NCI-H1105 treated with DMSO at 0.1 percent for 48 hours (cell line): Measurements from ENCODE around the gene TGFBRAP1.

ENCODE experiments used
- DNase-seq: peaks from one replicate; lab custom pipeline; 2025; lab: John Stamatoyannopoulos, UW

TGFBRAP1 gene

DNA sequence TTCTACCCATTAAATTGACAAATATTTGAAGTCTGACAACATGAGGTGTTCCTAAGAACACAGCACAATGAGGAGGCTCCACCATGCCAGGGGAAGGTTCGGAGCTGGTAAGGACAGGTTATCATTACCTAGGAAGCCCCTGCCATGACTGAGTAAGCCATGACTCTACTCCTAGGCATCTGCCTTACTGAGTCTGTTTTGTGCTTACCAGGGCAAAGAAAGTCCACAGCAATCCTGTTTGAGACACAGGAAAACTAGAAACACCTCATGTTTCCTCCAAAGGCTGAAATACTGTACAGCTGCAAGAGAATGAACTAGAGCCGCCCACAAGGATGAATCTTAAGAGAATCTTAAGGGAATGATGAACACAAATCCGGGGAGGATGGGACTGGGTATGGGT lies 11.6 kb downstream of the TGFBRAP1 start:
- DNase-seq = no peak

DNA sequence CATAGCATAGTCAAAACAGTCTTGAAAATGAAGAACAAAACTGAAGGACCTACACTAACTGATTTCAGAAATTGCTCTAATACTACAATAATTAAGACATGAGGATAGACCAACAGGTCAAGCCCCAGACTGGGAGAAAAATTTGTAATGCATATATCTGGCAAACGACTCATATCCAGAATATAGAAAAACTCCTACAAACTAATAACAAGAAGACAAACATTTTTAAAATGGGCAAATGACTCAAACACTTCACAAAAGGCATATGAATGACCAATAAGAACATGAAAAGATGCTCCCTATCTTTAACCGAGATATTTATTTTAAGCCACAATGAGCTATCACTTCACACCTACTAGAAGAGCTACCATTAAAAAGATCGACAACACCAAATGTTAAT lies 14.2 kb downstream of the TGFBRAP1 start:
- DNase-seq = no peak

DNA sequence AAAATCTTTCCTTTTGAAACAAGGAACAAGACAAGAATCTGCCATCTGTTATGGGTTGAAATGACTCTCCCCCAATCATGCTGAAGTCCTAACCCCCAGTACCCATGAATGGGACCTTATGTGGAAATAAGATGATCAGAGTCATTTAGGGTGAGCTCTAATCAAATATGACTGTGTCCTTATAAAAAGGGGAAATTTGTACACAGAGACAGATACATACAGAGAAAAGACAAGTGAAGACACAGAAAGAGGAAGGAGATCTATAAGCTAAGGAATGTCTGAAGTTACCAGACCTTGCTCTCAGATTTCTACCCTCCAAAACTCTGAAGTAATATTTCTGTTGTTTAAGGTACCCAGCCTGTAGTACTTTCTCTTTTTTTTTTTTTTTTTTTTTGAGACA lies 15.7 kb downstream of the TGFBRAP1 start:
- DNase-seq = no peak

DNA sequence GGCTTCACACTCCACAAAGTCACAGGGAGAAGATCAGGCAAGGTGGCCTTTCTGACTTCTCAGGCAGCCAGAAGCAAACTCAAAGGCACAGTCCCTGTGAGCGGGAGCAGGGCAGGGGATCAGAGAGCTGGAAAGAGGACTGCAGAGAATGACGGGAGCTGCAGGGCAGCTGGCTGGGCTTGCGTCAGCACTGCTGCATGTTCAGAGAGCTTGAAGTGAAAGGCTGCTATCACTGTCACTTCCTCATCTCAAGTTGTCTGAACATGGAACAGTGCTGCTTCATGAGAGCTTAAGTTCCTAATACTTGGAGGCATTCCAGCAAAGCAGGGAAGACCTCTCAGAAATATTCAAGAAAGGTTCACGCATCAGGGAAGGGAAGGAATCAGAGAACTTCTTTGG lies 20.4 kb downstream of the TGFBRAP1 start:
- no peak for DNase-seq

DNA sequence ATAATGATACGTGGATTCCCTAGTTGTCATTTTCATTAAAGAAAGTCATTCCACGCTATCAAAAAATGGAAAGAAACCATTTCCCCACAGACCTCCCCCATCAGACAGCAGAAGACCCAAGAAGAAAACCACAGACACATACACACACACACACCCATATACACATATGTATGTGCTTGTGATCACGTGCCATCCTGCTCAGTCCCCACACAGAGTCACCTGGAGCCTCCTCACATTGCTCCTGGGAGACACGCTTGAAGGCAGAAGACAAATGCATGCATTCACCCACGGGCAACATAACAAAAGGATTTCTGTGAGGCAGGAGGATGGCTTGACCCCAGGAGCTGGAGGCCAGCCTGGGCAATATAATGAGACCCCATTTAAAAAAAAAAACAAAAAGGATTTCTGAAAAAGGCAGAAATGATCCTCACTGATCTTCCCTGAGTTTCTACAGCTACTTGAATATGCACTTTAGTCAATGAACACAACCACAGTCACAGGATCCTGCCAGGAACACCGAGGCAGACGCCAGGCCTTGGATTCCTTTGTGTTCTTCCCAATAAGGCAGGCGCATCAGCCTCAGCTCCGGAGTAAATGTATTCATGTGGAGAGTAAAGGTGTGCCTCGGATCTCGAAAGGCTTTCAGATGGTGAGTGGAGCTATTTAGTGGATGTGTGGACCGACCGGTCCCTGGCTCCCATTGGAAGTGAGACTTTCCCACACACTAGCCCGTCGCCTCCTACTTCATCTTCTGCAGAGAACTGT lies 21.0 kb downstream of the TGFBRAP1 start:
- DNase-seq = no peak

DNA sequence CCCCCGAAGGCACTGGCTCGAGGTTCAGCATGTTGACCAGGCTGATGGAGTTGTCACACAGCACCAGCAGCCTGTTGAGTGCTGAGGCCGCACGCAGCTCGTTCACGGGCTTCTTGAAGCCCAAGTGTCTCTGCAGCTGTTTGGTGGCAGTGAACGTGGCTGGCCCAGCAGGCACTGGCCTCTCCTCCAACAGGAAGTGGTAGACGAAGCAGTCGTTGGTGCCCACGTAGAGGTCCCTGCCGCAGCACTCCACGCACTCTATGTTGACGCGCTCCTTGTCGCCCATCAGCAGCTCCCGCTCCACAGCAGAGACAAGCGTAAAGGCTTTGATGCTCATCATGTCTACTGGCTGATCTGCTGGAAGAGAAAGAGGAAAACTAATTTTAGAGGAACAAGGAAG lies 21.6 kb downstream of the TGFBRAP1 start:
- DNase-seq = no peak

DNA sequence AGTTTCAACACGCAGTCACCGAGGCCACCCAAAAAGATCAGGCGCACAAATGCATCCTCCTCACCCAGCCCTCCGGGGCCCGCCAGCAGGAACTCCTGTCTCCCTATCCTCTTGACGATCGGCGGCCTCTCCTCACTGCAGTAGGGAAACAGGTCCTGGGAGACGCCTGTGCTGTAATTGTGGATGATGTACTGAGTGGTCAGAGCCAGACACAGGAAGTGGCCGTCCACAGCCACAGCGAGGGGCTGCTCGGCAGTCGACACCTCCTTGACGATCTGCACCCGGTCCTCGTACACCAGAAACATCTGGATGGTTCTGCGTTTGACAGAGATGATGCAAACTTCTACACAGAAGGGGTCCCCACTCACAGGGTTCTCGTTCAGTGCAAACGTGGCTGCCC lies 22.0 kb downstream of the TGFBRAP1 start:
- DNase-seq = no peak

DNA sequence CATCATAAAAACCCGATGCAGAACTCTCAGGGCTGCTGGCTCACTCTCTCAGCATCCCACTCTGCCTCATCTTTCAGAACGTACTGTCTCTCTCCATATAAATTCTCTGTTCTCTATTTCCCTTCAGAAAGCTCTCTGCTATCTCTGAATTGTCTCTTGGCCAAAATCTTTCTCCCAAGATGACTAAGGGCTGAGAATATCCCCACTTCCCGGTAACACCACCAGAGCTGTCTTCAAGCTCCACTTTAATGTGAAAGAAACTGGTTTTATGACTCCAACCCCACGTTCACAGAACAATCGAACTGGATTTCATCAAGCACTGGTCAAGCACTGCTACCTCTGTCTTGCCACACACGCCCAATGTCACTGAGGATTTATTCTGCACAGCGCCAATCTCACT lies 22.4 kb downstream of the TGFBRAP1 start:
- DNase-seq = no peak

DNA sequence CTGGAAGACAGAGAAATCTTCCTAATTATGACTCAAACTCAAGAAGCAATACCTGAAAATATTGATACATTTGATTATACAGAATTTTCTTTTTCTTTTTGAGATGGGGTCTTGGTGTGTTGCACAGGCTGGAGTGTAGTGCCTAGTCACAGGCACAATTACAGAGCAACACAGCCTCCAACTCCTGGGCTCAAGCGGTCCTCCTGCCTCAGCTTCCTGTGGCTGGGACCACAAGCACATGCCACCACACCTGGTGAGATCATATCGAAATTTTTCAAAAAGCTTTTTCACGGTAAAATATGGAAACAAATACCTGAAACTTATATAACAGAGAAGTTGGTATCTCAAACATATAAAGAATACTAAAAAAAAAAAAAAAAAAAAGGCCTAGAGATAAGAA lies 27.9 kb downstream of the TGFBRAP1 start:
- DNase-seq = no peak

DNA sequence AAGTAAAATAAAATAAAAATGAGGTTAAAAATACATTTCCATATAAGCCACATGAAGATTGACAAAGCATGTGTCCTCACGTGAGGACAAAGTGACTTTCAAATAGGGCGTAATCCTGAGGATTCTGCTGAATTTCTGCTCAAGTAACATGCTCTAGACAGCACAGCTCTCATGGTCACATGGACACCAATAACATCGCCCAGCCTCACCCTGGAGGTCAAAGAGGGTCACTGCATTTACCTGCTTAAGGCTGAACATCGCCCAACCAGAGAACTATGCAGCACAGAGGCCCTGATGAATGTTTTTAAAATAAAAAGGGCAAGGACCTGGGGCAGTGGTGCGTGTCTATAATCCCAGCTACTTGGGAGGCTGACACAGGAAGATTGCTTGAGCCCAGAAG lies 30.2 kb downstream of the TGFBRAP1 start:
- no peak for DNase-seq

DNA sequence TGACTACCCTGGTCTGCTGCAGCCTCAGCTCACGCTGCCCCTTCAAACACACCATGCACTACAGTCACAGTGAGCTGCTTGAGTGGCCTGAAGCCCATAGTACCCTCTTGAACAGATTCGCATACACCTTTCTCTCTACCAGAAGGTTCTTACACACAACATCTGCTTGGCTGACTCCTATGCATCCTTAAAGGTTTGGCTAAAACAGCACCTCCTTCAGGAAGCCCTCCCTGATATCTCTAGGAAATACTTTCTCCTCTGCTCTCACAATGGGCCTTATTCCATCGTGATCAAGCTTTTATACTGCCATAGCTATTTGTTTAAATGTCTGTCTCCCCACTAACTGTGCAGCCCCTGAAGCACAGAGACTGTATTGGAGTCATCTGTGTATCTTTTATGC lies 31.5 kb downstream of the TGFBRAP1 start:
- no peak for DNase-seq

DNA sequence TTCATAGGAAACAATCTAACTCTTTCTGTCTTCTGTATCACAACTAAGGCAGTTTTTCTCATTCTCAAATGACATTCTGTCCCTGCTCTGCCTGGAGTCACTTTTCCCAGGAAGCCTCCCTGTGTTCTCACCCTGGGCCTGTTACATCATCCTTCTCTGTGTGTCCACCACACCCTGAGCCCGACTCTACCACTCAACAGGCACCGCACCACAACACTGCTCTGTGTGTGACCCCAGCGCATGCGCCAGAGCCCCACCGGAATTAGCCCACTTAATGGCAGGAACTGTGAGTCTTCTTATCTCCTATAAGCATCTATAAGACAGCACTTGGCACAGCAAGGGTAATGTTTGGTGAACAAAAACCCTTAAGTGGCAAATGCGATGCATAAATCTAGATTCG lies 32.3 kb downstream of the TGFBRAP1 start:
- no peak for DNase-seq

DNA sequence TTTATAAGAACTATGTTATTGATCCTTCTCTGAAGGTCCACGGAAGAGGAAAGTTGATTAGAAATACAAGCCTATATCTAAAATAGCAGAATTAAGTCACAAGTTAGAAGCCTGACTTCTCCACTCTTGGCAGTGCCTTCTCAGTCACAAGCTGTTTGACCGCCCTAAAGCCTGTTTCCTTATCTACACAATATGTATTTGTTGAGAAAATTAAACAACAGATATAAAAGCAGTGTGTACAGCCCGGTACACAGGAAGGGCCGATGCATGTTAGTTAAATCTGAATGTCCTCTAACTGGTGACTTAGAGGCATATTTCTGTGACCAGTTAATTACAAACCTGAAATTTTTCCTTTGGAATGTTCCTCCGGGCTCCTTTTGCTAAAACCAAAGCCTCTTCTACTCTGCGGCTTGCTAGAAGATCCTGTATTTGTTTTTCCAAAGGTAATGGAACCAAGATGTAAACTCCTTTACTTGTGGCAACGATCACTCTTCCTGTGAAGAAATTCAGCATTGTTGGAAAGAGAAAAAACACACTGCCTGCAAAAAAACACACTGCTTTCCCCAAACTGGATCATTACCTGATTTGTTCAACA lies 33.4 kb downstream of the TGFBRAP1 start:
- DNase-seq = no peak

DNA sequence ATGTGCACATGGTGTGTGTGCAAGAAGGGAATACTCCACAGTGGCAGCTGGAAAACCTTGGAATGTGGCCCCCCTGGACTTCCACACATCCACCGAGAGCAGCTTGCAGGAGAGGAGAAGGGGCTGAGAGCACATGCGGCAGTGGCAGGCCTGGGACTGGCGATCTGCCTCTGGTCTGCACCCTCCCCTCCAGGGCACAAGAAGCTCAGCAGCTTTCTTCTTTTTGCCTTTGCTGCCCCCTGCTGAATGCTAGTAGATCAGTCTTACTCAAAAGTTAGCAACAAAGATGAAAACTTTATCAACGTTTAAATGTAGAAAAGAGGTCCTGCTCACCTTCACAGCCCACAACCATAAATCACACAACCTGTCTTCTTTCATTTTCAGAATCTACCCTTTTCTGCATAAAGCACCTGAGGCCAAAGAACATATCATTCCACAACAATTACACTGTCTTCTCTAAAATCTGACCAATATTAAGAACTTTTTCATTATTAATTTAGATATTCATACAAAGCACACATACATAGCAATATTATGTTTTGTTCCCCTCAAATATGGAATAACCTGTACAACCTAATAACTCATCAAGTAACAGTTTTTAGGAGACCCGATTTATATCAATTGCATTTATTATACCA lies 34.6 kb downstream of the TGFBRAP1 start:
- peak; percentile 27 for DNase-seq

DNA sequence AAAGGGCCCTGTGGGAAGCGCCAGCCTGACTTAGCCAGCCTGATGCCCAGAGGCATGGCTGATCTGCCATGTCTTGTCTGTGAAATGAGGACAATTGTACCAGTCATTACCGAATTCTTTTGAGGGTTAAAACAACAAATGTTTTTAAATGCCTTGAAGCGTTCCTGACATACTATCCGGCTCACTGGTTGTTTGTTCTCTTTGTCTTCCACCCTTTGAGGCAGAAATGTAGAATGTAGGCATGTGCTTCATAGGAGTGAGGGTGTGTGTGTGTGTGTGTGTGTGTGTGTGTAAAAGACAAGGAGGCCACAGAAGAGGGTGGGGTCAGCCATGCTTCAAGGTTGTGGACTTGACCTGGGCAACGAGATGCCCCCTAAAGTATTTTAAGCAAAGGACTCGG lies 35.5 kb downstream of the TGFBRAP1 start:
- no peak for DNase-seq

DNA sequence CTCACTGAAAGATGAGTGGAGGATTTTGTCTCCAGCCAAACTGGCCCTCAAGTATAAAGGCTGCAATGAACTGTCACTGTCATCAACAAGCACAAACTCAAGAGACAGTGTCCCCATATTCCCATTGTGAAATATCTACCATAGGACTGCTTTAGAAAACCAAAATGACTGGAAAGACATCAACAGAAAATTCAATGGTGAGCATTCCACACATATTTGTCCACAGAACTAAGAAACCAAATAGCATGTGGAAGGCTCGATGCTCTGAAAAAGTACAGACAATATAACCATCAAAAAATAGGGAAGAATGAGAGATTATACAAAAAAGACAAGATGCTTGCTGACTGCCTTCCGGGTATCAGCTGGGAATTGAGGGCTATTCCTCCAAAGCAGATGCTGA lies 37.6 kb downstream of the TGFBRAP1 start:
- DNase-seq = no peak

DNA sequence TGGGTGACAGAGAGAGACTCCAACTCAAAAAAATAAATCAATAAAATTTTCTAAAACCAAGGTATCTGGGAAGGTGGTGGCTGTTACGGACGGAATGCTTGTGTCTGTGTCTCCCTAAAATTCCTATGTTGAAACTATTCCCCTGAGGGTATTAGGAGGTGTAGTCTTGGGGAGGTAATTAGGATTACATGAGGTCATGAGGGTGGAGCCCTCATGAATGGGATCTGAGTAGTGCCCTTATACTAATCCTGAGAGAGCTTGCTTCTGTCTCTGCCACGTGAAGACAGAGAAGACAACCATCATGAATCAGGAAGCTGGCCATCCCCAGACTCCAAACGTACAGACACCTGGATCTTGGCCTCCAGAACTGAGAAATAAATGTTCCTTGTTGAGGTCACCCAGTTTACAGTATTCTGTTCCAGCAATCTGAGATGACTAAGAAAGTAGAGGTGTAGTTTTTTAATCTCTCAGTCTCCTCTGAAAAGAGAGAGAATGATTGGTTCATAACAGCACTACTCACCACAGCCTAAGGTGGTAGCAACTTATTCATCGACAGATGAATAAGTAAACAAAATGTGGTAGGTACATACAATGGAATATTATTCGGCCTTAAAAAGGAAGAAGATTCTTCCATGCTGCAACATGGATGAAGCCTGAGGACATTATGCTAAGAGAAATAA lies 38.4 kb downstream of the TGFBRAP1 start:
- no peak for DNase-seq

DNA sequence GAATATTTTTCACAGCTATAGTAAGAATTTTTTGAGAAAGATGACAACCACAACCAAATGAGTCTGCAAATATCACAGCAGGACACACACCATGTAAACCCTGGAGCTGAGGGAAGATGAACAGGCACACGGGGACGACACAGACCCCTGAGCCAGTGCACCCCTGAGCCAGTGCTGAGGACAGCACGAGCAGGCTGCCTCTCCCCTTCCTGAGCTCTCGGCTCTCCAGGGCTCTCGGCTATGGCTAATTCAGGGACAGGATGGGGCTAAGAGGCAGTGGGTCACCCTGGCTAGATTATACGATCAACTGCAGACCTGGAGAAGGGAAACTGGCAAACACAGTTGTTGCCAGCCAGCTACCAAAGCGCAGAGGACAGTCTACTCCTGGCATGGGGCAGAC lies 41.4 kb downstream of the TGFBRAP1 start:
- no peak for DNase-seq

DNA sequence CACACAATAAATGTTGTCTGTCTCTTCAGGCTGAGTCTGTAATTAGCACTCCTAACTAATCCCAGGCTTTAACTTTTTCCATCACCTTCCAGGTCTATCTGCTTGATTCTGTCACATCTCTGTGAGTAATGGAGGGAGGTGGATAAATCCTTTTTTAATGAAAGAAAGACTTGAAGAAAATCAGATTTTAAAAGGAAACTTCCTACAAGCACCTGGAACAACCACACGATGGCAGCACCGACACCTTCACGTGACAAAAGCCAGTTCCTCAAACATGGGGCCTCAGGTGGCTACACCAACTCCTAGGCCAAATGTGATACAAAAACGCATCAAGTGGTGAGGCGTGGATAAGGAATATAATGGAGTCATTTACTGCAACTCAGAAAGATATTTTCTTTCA lies 41.8 kb downstream of the TGFBRAP1 start:
- DNase-seq = no peak

DNA sequence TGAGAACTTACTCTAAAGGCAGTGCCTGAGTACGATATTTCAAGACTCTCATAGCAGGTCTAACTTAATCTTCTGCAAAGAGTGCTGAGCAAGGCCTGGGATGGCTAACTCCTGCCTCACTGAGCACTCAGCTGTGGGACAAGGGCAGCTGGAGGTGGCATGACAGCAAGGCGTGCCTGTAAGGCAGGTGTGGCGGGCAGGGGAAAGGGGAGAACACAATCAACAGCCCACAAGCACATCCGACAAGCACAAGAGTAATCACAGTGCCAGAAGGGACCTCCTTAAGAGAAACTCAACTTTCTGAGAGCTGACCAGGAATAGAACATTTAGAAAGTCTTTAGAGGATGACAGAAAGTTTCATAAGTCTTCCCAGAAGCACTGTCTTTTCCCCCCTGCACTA lies 46.0 kb downstream of the TGFBRAP1 start:
- no peak for DNase-seq

DNA sequence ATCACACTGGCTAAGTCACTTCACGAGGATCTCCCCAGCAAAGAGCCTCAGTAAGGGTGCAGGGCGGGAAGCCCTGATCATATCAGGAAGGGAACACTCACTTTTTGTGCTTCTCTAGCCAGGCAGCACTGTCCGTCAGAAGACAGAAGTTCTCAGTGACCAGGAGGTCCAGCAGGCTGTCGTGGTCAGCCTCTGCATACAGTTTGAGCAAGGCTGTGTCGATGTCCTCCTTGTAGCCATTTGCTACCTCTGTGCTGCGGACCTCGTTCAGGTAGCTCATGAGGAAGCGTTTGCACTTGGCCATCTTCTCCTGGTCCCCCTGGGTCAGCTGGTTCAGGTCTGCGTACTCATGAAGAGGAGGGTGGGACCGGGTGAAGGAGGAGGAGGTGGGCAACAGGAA lies 49.3 kb downstream of the TGFBRAP1 start:
- no peak for DNase-seq

DNA sequence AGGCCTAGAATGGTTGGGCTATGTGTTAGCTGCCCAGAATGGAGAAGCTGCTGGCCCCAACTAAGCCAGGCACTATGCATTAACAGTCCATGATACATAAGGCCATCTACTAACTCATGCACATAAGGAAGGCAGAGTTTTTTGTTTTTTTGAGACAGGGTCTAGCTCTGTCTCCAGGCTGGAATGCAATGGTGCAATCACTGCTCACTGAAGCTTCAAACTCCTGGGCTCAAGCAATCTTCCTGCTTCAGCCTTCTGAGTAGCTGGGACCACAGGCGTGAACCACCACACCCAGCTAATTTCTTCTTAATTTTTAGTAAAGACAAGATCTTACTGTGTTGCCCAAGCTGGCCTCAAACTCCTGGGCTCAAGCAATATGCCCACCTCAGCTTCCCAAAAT lies 50.4 kb downstream of the TGFBRAP1 start:
- no peak for DNase-seq

DNA sequence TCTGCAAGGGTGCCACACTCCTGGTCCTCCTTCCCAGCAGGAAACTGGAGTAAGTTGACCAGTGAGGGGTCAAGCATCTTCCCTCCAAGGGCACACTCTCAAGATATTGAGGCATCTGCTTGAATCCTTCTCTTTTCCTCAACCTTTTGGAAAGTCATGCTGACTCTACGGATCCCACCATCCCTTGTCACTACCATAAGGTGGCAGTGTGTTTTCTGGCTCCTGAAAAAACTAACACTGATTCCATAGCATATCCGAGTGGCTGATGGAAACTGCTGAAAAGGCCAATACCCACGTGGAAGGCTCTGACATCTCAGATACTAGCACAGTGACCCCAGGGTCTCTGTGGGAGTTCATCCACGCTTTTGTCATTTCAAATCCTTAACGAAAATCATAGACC lies 50.9 kb downstream of the TGFBRAP1 start:
- DNase-seq = no peak
